ENCODE data around the gene GALNT17. TPM values are rescaled to one million over a fixed set of nuclear protein-coding genes. Genes with fewer than 3 reads are reported as not detected.

Gene GALNT17
- total RNA-seq, 1 donor from 2014 or later: 95.3 TPM

- Histone ChIP-seq H3K27ac (replicated peaks) (no peak overlapping the region), H3K4me3 (no peak overlapping the region), H3K4me1 (peaks cover 7% of the 10 kb centered on the region), H3K36me3 (no peaks in the 10 kb centered on the region), H3K27me3 (ENCODE audit: low read depth) (peaks cover 52% of the 10 kb centered on the region), H3K9me3 (replicated peaks) (peaks cover 37% of the 10 kb centered on the region)
- DNase-seq: no peak
- intact Hi-C loops (cut with micrococcal nuclease): no loop called here
- TF ChIP-seq, protein P1, sequence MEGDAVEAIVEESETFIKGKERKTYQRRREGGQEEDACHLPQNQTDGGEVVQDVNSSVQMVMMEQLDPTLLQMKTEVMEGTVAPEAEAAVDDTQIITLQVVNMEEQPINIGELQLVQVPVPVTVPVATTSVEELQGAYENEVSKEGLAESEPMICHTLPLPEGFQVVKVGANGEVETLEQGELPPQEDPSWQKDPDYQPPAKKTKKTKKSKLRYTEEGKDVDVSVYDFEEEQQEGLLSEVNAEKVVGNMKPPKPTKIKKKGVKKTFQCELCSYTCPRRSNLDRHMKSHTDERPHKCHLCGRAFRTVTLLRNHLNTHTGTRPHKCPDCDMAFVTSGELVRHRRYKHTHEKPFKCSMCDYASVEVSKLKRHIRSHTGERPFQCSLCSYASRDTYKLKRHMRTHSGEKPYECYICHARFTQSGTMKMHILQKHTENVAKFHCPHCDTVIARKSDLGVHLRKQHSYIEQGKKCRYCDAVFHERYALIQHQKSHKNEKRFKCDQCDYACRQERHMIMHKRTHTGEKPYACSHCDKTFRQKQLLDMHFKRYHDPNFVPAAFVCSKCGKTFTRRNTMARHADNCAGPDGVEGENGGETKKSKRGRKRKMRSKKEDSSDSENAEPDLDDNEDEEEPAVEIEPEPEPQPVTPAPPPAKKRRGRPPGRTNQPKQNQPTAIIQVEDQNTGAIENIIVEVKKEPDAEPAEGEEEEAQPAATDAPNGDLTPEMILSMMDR (IDR thresholded peaks at IDR 0.05; ENCODE audit: borderline replicate concordance): no peak
Measured at GRCh38 chr7:71754828-71755227, 622.9 kb downstream of the GALNT17 start.

DNA sequence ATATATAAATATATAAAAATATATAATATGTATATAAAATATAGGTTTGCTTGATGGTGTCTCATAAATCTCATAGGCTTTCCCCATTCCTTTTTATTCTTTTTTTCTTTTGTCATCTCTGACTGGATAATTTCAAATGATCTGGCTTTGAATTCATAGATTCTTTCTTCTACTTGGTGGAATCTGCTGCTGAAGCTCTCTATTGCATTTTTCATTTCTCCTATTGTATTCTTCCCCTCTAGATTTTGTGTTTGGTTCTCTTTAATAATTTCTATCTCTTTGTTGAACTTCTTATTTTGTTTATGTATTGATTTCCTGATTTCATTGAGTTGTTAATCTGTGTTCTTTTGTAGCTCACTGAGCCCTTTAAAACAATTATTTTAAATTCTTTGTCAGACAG is 629.4 kb downstream of the GALNT17 start:
- H3K36me3 ChIP-seq: no peaks in the 10 kb centered on the region
- no peak for DNase-seq
- no peak overlapping the region for H3K4me3 ChIP-seq
- no peaks in the 10 kb centered on the region for H3K27me3 ChIP-seq (ENCODE audit: low read depth)
- intact Hi-C loops (cut with micrococcal nuclease): no loop called here
- no peaks in the 10 kb centered on the region for H3K4me1 ChIP-seq
- H3K27ac ChIP-seq (replicated peaks): no peak overlapping the region
- TF ChIP-seq, protein P1 (IDR thresholded peaks at IDR 0.05; ENCODE audit: borderline replicate concordance): no peak
- H3K9me3 ChIP-seq (replicated peaks): peaks cover 60% of the 10 kb centered on the region

Small RNA genes lying within 50 kb of the gene (microRNA-seq; reads per million reads assigned to microRNA genes)
- not detected for gene MIR3914-1
- gene MIR3914-2: not detected
